Caco-2 (cell line): ENCODE data around the gene OLFML2A. TPM values are rescaled to one million over a fixed set of nuclear protein-coding genes. Genes with fewer than 3 reads are reported as not detected.
"Not testable (repeated sequence)": the region's sequence is repeated elsewhere in the genome, so short reads cannot be mapped to it uniquely, and the experiment has no call there.

Experiments used
- BruUV-seq: library from RNA; stranded (reverse); fragments of 400-500 nt; replicated peaks from 2 replicates; lab custom pipeline; 2021; lab: Mats Ljungman, UMichigan
- CTCF ChIA-PET: fragments of 300-600 bp; sonication (Branson Sonifier 250); formaldehyde crosslinking; loops from one replicate; lab custom pipeline; 2022; ENCODE audit warnings: antibody characterized with exemption; lab: Charles Lee
- POLR2A ChIA-PET: fragments of 300-600 bp; sonication (Branson Sonifier 250); formaldehyde crosslinking; loops from one replicate; lab custom pipeline; 2022; ENCODE audit warnings: antibody characterized with exemption; lab: Charles Lee
- DNase-seq, 2 experiments: peaks; one replicate each; pipeline versions ENCODE4 v3.0.0 to v3.0.0-alpha.2; 2020 to 2022
- H3K27me3 ChIP-seq: replicated peaks from 2 replicates; pipeline ENCODE4 v1.6.0; 2011; ENCODE audit warnings: low read length; ENCODE audit not compliant: control insufficient read depth, insufficient read depth
- H3K36me3 ChIP-seq: 2 replicates; pipeline ENCODE4 v1.5.1; 2011; ENCODE audit warnings: low read length; ENCODE audit not compliant: control insufficient read depth, insufficient read depth
- H3K4me1 ChIP-seq: fragments of 250-450 bp; sonication (Bioruptor Pico); 2 replicates; pipeline ENCODE4 v1.5.1; 2020; ENCODE audit warnings: mild to moderate bottlenecking
- H3K4me3 ChIP-seq: 2 replicates; pipeline ENCODE4 v1.5.1; 2011; ENCODE audit warnings: low read depth, mild to moderate bottlenecking, control low read depth, low read length
- H3K9me3 ChIP-seq: fragments of 250-450 bp; sonication (Bioruptor Pico); 2 replicates; pipeline ENCODE4 v1.5.1; 2020; ENCODE audit warnings: mild to moderate bottlenecking, moderate library complexity
- H3K27ac Mint-ChIP-seq: one replicate; pipeline ENCODE4 v1.8.0; 2022; ENCODE audit warnings: mixed read lengths; ENCODE audit not compliant: unreplicated experiment
- H3K27me3 Mint-ChIP-seq: one replicate; pipeline ENCODE4 v1.8.0; 2022; ENCODE audit warnings: mixed read lengths; ENCODE audit not compliant: insufficient read depth, unreplicated experiment
- H3K36me3 Mint-ChIP-seq: one replicate; pipeline ENCODE4 v1.8.0; 2022; ENCODE audit warnings: mild to moderate bottlenecking, mixed read lengths; ENCODE audit not compliant: insufficient read depth, unreplicated experiment
- H3K4me1 Mint-ChIP-seq: one replicate; pipeline ENCODE4 v1.8.0; 2022; ENCODE audit warnings: low read depth, mixed read lengths; ENCODE audit not compliant: unreplicated experiment
- H3K4me3 Mint-ChIP-seq: one replicate; pipeline ENCODE4 v1.8.0; 2022; ENCODE audit warnings: mild to moderate bottlenecking, moderate library complexity, mixed read lengths; ENCODE audit not compliant: unreplicated experiment
- H3K9me3 Mint-ChIP-seq: one replicate; pipeline ENCODE4 v1.8.0; 2022; ENCODE audit warnings: mixed read lengths; ENCODE audit not compliant: unreplicated experiment
- intact Hi-C: fragments of 100-400 bp; cut with micrococcal nuclease; formaldehyde crosslinking; loops from one replicate; pipeline ENCODE4 v1.10.0; 2022; ENCODE audit not compliant: unreplicated experiment
- total RNA-seq: library from RNA; stranded (reverse); gene quantifications from 2 replicates; pipeline ENCODE4 v1.2.3, GENCODE V29; 2022
- TF ChIP-seq, protein P1 (sequence below), 2 experiments: fragments of 200-600 bp in 1 of 2; IDR thresholded peaks; 1 replicate in 1 of 2; 2 replicates in 1 of 2; pipeline versions ENCODE4 v1.5.1 to v1.8.0; 2011 to 2022; ENCODE audit warnings: antibody characterized with exemption in 1 of 2, control low read depth in 1 of 2, inconsistent platforms in 1 of 2, low read depth in 1 of 2, low read length in 1 of 2, mild to moderate bottlenecking in 1 of 2, moderate library complexity in 1 of 2; ENCODE audit not compliant: insufficient read depth in 1 of 2, severe bottlenecking in 1 of 2, unreplicated experiment in 1 of 2

The OLFML2A gene
- total RNA-seq, 1 experiment from 2014 or later = 1.1 TPM

DNA sequence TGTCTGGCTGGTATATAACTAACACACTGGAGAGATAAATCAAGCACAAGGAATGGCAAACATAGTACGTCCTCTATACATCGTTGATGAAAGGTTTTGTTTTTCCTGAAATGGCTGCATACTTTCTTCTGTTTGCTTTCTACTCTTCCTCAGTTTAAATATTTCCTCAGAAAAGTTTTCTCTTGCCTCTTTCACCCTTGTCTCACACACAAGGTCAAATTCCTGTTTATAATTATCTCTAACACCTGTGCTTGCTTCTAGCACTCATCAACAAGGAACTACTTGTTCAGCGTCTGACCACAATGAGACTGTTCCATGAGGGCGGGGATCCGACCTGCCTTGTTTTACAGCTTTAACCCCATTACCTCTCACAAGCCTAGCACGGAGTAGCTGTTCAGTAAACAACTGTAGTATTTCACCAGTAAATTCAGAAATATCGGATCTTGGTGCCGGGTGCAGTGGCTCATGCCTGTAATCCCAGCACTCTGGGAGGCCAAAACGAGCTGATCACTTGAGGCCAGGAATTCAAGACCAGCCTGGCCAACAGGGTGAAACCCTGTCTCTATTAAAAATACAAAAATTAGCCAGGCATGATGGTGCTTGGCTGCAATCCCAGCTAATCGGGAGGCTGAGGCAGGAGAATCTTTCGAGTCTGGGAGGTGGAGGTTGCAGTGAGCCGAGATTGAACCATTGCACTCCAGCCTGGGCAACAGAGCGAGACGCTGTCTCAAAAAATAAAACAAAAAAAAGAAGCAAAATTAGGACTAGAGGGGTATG is 42.8 kb upstream of the OLFML2A start:
- no peaks in the 10 kb centered on the region for H3K27me3 ChIP-seq
- Mint-ChIP-seq H3K36me3 (peaks cover 6% of the 10 kb centered on the region), H3K4me3 (peak overlapping the region; percentile 47), H3K9me3 (no peaks in the 10 kb centered on the region), H3K27me3 (no peaks in the 10 kb centered on the region), H3K27ac (peak overlapping the region; percentile 69), H3K4me1 (peaks cover 21% of the 10 kb centered on the region)
- no peaks in the 10 kb centered on the region for H3K9me3 ChIP-seq
- POLR2A ChIA-PET = interaction anchor here (0.6 kb wide), 1 partner anchor 91 kb away, joined by 10 read pairs; no protein-coding TSS in a partner anchor
- no TSS peak for BruUV-seq
- H3K4me1 ChIP-seq = peaks cover 26% of the 10 kb centered on the region
- peak; percentile 53 to 73 for DNase-seq
- H3K36me3 ChIP-seq = no peaks in the 10 kb centered on the region
- TF ChIP-seq, protein P1, sequence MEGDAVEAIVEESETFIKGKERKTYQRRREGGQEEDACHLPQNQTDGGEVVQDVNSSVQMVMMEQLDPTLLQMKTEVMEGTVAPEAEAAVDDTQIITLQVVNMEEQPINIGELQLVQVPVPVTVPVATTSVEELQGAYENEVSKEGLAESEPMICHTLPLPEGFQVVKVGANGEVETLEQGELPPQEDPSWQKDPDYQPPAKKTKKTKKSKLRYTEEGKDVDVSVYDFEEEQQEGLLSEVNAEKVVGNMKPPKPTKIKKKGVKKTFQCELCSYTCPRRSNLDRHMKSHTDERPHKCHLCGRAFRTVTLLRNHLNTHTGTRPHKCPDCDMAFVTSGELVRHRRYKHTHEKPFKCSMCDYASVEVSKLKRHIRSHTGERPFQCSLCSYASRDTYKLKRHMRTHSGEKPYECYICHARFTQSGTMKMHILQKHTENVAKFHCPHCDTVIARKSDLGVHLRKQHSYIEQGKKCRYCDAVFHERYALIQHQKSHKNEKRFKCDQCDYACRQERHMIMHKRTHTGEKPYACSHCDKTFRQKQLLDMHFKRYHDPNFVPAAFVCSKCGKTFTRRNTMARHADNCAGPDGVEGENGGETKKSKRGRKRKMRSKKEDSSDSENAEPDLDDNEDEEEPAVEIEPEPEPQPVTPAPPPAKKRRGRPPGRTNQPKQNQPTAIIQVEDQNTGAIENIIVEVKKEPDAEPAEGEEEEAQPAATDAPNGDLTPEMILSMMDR (IDR thresholded peaks at IDR 0.05; ENCODE audit: insufficient read depth in 1 of 2, low read depth in 1 of 2, low read length in 1 of 2, severe bottlenecking in 1 of 2, unreplicated experiment in 1 of 2) = no peak
- intact Hi-C loops = loop anchor here (1.0 kb wide), 1 partner anchor 37 kb away; the partner anchor contains the start of gene NR6A1
- CTCF ChIA-PET = interaction anchor here (1.0 kb wide), 1 partner anchor 30 kb away, joined by 3 read pairs; no protein-coding TSS in a partner anchor
- peak overlapping the region; percentile 19 for H3K4me3 ChIP-seq

DNA sequence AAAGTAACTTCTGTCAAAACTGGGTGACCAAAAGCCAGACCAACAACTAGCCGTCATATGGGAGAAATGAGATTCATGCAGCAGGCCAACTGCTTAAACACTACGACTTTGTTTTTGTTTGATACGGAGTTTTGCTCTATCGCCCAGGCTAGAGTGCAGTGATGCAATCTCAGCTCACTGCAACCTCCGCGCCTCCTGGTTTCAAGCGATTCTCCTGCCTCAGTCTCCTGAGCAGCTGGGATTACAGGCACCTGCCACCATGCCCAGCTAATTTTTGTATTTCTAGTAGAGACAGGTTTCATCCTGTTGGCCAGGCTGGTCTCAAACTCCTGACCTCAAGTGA is 42.2 kb upstream of the OLFML2A start:
- CTCF ChIA-PET = interaction anchor here (0.7 kb wide), 1 partner anchor 30 kb away, joined by 3 read pairs; no protein-coding TSS in a partner anchor
- peaks cover 26% of the 10 kb centered on the region for H3K4me1 ChIP-seq
- H3K36me3 ChIP-seq, H3K36me3 Mint-ChIP-seq, H3K9me3 Mint-ChIP-seq, POLR2A ChIA-PET, DNase-seq, H3K4me3 ChIP-seq, H3K9me3 ChIP-seq, H3K27me3 ChIP-seq, H3K27me3 Mint-ChIP-seq, BruUV-seq: not testable (repeated sequence)
- H3K4me1 Mint-ChIP-seq = peaks cover 21% of the 10 kb centered on the region
- peak overlapping the region; percentile 1 for H3K4me3 Mint-ChIP-seq
- intact Hi-C loops = loop anchor here (1.0 kb wide), 1 partner anchor 37 kb away; the partner anchor contains the start of gene NR6A1
- peak overlapping the region; percentile 69 for H3K27ac Mint-ChIP-seq

DNA sequence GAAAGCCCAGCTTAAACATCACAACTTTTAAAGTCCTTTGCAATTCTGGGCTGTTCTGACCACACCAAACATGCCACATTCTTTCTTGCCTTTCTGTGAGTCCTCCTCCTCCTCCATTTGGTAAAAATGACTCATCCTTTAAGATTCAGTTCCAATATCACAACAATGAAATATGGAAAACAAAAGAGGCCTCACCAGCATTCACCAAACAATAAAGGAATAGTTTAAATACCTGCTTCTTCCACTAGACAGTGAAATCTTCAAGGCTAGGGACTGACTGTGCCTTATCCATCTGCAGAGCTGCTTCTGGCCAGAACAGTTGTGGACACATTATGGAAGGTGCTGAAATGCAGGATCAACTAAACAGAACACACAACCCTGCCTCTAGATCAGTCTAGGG is 41.8 kb upstream of the OLFML2A start:
- ChIA-PET POLR2A (no interaction called here), CTCF (interaction anchor here (0.7 kb wide), 1 partner anchor 30 kb away, joined by 3 read pairs; no protein-coding TSS in a partner anchor)
- Histone ChIP-seq H3K27me3 (no peaks in the 10 kb centered on the region), H3K4me1 (peaks cover 26% of the 10 kb centered on the region), H3K4me3 (no peak overlapping the region), H3K9me3 (no peaks in the 10 kb centered on the region), H3K36me3 (no peaks in the 10 kb centered on the region)
- H3K27me3 Mint-ChIP-seq = no peaks in the 10 kb centered on the region
- TF ChIP-seq, protein P1 (IDR thresholded peaks at IDR 0.05; ENCODE audit: insufficient read depth in 1 of 2, low read depth in 1 of 2, low read length in 1 of 2, severe bottlenecking in 1 of 2, unreplicated experiment in 1 of 2) = no peak
- no peaks in the 10 kb centered on the region for H3K9me3 Mint-ChIP-seq
- H3K36me3 Mint-ChIP-seq = peaks cover 4% of the 10 kb centered on the region
- peaks cover 21% of the 10 kb centered on the region for H3K4me1 Mint-ChIP-seq
- peak overlapping the region; percentile 69 for H3K27ac Mint-ChIP-seq
- H3K4me3 Mint-ChIP-seq = peak overlapping the region; percentile 1
- DNase-seq = peak in 1 of 2 experiments; percentile 20
- no TSS peak for BruUV-seq
- intact Hi-C loops = no loop called here

DNA sequence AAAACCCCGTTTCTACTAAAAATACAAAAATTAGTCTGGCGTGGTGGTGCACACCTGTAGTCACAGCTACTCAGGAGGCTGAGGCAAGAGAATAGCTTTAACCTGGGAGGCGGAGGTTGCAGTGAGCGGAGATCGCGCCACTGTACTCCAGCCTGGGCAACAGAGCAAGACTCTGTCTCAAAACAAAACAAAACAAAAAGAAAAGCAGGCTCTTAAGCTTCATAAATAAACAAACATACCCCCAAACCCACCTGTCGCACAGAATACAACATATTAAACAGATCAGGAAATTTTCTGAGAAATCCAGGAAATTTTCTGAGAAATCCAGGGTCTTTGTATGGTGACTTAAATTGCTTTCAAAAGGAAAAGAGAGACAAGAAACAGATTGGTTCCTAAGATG is 38.9 kb upstream of the OLFML2A start:
- H3K9me3 Mint-ChIP-seq, H3K36me3 ChIP-seq, BruUV-seq, POLR2A ChIA-PET, H3K9me3 ChIP-seq, DNase-seq, H3K27me3 Mint-ChIP-seq, H3K27ac Mint-ChIP-seq, H3K36me3 Mint-ChIP-seq, H3K4me3 Mint-ChIP-seq, CTCF ChIA-PET, H3K27me3 ChIP-seq, H3K4me3 ChIP-seq, intact Hi-C loops: not testable (repeated sequence)
- H3K4me1 ChIP-seq = peaks cover 25% of the 10 kb centered on the region
- H3K4me1 Mint-ChIP-seq = peaks cover 21% of the 10 kb centered on the region
